Glutamatergic neuron (in vitro differentiated cells): ENCODE data around the gene BAHCC1. TPM values are rescaled to one million over a fixed set of nuclear protein-coding genes. Genes with fewer than 3 reads are reported as not detected.

Source experiments
- DNase-seq: peaks from one replicate; pipeline ENCODE4 v3.0.0; 2022
- H3K27ac Mint-ChIP-seq: one replicate; pipeline ENCODE4 v1.8.0; 2020; ENCODE audit warnings: mild to moderate bottlenecking, mixed read lengths, inconsistent platforms; ENCODE audit not compliant: unreplicated experiment
- H3K27me3 Mint-ChIP-seq: one replicate; pipeline ENCODE4 v1.8.0; 2020; ENCODE audit warnings: mild to moderate bottlenecking, moderate library complexity, mixed read lengths, inconsistent platforms; ENCODE audit not compliant: unreplicated experiment
- H3K36me3 Mint-ChIP-seq: one replicate; pipeline ENCODE4 v1.8.0; 2020; ENCODE audit warnings: mild to moderate bottlenecking, mixed read lengths, inconsistent platforms; ENCODE audit not compliant: unreplicated experiment
- H3K4me1 Mint-ChIP-seq: one replicate; pipeline ENCODE4 v1.8.0; 2020; ENCODE audit warnings: mild to moderate bottlenecking, low read depth, mixed read lengths, inconsistent platforms; ENCODE audit not compliant: unreplicated experiment
- H3K4me3 Mint-ChIP-seq: one replicate; pipeline ENCODE4 v1.8.0; 2020; ENCODE audit warnings: mild to moderate bottlenecking, mixed read lengths, inconsistent platforms; ENCODE audit not compliant: unreplicated experiment
- H3K9me3 Mint-ChIP-seq: one replicate; pipeline ENCODE4 v1.8.0; 2020; ENCODE audit warnings: mild to moderate bottlenecking, moderate library complexity, mixed read lengths, inconsistent platforms; ENCODE audit not compliant: unreplicated experiment
- CTCF ChIP-seq: fragments of 200-600 bp; sonication (generic); IDR thresholded peaks from one replicate; pipeline ENCODE4 v1.5.0; 2021; ENCODE audit not compliant: partially characterized antibody, unreplicated experiment
- total RNA-seq: library from RNA; stranded (reverse); fragmentation: NEBNext Ultra II Directional; extraction: Animal tissue kit (Norgen Biotek cat#: 25700); gene quantifications from one replicate; pipeline ENCODE4 v1.2.1, GENCODE V29; 2021; ENCODE audit not compliant: unreplicated experiment

BAHCC1 gene
- total RNA-seq, 1 donor from 2014 or later, result 111 TPM

GRCh38 chr17:81365148-81365600, 30.1 kb upstream of the BAHCC1 start:
- Mint-ChIP-seq H3K36me3 (no peaks in the 10 kb centered on the region), H3K9me3 (peaks cover 7% of the 10 kb centered on the region), H3K27me3 (peaks cover 7% of the 10 kb centered on the region), H3K4me3 (no peak overlapping the region), H3K27ac (no peak overlapping the region), H3K4me1 (peaks cover 6% of the 10 kb centered on the region)
- TF ChIP-seq CTCF, result no peak
- DNase-seq, result no peak

DNA sequence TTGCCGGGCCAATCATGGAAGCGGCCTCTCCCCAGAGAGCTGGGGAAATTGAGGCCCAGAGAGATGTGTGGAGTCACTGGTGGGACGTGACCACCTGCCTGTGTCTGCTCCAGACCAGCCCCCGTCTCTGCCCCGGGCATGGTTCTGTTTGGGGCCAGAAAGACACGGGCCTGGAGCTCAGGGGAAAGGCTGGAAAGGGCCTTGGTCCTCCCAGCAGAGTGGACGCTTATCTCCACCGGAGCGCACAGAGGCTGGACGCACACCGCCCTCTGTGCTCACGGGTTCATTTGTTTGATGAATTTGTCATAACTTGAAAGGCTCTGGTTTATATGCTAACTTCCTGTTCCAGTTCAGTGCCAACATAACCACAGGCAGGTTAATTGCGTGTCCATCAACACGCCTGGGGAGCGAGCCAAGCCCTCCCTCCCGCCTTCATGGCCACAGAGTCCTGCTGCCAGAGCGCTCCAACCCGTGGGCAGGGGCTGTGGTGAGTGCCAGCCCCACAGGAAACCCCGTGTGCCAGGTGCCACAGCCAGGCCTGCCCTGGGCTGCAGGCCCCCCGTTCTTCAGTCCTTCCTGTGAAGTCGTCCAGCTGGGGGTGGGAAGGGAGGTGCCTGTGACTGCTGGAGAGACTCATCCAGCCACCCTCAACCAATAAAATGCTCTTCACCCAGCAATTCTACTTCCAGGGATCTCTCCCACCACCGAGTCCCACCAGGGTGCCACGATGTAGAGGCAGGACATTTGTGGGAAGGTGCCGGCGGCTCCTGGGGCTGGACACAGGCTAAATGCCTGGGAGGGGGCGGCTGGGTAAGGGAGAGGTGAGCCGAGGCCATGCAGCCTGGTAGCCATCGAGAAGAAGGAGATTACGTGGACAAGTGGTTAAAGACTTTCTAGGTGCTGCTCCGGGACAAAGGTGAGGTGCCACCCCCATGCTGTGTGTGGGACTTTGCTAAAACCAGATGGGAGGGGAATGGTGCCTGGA, 29.4 kb upstream of the BAHCC1 start:
- H3K36me3 Mint-ChIP-seq, result no peaks in the 10 kb centered on the region
- H3K27me3 Mint-ChIP-seq, result peaks cover 3% of the 10 kb centered on the region
- no peak overlapping the region for H3K27ac Mint-ChIP-seq
- no peak overlapping the region for H3K4me3 Mint-ChIP-seq
- H3K4me1 Mint-ChIP-seq, result peaks cover 6% of the 10 kb centered on the region
- DNase-seq, result no peak
- TF ChIP-seq CTCF, result no peak
- peaks cover 7% of the 10 kb centered on the region for H3K9me3 Mint-ChIP-seq

DNA sequence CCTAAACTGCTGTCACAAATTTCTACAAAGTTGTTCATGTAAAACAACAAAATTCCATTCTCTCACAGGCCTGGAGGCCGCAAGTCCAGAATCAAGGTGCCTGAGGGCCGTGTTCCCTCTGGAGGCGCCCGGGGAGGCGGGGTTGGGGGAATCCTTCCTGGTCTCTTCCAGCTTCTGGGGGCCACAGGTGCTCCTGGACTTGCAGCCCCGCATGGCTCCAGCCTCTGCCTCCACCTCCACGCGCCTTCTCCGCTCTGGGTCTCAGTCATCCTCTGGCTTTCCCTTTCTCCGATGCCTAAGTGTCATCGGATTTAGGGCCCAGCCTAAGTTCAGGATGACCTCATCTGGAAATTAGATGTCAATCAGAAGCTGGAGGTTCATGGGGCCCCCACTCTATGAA, 28.6 kb upstream of the BAHCC1 start:
- no peak for TF ChIP-seq CTCF
- peaks cover 6% of the 10 kb centered on the region for H3K4me1 Mint-ChIP-seq
- no peak for DNase-seq
- H3K36me3 Mint-ChIP-seq, result no peaks in the 10 kb centered on the region
- H3K4me3 Mint-ChIP-seq, result no peak overlapping the region
- peaks cover 3% of the 10 kb centered on the region for H3K27me3 Mint-ChIP-seq
- H3K9me3 Mint-ChIP-seq, result peaks cover 7% of the 10 kb centered on the region
- H3K27ac Mint-ChIP-seq, result no peak overlapping the region

DNA sequence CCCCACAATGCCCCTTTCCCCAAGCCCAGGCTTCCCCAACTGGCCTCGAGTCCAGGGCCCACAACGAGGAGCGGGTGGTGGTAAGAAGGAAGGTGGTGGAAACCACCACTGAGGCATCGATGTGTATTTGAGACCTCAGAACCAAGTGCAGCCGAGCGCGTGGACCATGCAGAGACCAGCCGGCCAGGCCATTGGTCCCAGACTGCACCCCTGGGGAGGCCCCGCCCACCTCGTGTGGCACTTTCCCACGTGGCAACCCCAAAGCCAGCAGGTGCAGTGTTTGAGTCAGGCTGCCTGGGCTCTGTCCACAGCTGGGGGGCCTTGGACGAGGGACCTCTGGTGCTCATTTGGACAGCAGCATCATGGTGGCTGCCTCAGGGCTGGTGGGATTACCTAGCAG, 28.1 kb upstream of the BAHCC1 start:
- no peak for DNase-seq
- no peak for TF ChIP-seq CTCF
- peaks cover 6% of the 10 kb centered on the region for H3K4me1 Mint-ChIP-seq
- no peak overlapping the region for H3K27ac Mint-ChIP-seq
- no peaks in the 10 kb centered on the region for H3K36me3 Mint-ChIP-seq
- peaks cover 3% of the 10 kb centered on the region for H3K27me3 Mint-ChIP-seq
- H3K9me3 Mint-ChIP-seq, result peaks cover 6% of the 10 kb centered on the region
- H3K4me3 Mint-ChIP-seq, result no peak overlapping the region
